Ovary (tissue), 3 donors: ENCODE results near the gene LCE2A.

ENCODE experiments used
- CTCF ChIP-seq, 3 donors: fragments of 450-650 bp in 2 of 3; fragments of 200-600 bp in 1 of 3; IDR thresholded peaks; one replicate each; pipeline versions ENCODE4 v1.5.1 to v1.8.0; 2016 to 2022; ENCODE audit warnings: antibody characterized with exemption in 3 of 3, mild to moderate bottlenecking in 1 of 3
- EP300 ChIP-seq: sonication (generic); formaldehyde crosslinking; IDR thresholded peaks from one replicate; pipeline ENCODE4 v1.6.1; 2017; ENCODE audit warnings: antibody characterized with exemption
- donor health status: DM: no; HTN: no; CAD: no.

- TF ChIP-seq CTCF (IDR thresholded peaks at IDR 0.05) (no peak), EP300 (no peak)
These were observed 49.7 kb downstream of the LCE2A start for GRCh38 chr1:152747831-152748230.
